ENCODE measurements around the gene CMPK1.

CMPK1 gene

DNA sequence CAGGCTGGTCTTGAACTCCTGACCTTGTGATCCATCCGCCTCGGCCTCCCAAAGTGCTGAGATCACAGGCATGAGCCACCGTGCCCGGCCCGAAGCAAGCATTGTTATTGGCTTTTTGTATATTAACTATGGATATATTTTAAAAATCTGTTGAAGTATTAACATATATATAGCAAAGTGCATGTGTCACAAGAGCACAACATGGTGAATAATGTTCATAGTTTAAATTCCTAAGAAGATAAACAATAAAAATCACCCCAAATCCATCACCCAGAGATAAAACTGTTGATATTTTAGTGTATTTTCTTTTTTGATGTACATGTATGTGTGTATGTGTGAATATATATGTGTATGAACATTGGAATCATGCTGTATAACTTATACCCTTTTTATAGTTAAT lies 73.4 kb downstream of the CMPK1 start:
- TF ChIP-seq, protein P1, sequence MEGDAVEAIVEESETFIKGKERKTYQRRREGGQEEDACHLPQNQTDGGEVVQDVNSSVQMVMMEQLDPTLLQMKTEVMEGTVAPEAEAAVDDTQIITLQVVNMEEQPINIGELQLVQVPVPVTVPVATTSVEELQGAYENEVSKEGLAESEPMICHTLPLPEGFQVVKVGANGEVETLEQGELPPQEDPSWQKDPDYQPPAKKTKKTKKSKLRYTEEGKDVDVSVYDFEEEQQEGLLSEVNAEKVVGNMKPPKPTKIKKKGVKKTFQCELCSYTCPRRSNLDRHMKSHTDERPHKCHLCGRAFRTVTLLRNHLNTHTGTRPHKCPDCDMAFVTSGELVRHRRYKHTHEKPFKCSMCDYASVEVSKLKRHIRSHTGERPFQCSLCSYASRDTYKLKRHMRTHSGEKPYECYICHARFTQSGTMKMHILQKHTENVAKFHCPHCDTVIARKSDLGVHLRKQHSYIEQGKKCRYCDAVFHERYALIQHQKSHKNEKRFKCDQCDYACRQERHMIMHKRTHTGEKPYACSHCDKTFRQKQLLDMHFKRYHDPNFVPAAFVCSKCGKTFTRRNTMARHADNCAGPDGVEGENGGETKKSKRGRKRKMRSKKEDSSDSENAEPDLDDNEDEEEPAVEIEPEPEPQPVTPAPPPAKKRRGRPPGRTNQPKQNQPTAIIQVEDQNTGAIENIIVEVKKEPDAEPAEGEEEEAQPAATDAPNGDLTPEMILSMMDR (conservative IDR thresholded peaks at IDR 0.05; ENCODE audit: low read depth, low read length): no peak
- no peak overlapping the region for H3K4me3 ChIP-seq (ENCODE audit: low read length)
- DNase-seq (ENCODE audit: low read depth): no peak

DNA sequence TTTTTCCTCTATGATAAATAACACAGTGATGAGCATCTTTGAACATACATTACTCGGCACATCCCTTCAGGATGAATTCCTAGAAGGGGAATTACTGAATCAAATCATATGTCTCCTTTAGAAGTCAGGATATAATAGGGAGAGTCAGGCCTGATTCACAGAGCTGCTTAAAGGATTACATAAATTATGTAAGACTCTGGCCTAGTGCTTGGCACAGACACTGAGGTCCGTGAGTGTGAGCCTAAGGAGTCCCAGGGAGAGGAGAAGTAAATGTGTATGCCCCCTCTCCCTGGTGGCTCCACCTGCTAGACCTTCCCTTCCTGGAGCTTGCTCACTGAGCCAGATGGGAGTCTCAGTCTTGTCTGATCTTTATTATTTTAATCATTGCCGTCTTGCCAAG lies 73.9 kb downstream of the CMPK1 start:
- TF ChIP-seq, protein P1 (conservative IDR thresholded peaks at IDR 0.05; ENCODE audit: low read depth, low read length): no peak
- DNase-seq (ENCODE audit: low read depth): peak; percentile 49
- H3K4me3 ChIP-seq (ENCODE audit: low read length): no peak overlapping the region

DNA sequence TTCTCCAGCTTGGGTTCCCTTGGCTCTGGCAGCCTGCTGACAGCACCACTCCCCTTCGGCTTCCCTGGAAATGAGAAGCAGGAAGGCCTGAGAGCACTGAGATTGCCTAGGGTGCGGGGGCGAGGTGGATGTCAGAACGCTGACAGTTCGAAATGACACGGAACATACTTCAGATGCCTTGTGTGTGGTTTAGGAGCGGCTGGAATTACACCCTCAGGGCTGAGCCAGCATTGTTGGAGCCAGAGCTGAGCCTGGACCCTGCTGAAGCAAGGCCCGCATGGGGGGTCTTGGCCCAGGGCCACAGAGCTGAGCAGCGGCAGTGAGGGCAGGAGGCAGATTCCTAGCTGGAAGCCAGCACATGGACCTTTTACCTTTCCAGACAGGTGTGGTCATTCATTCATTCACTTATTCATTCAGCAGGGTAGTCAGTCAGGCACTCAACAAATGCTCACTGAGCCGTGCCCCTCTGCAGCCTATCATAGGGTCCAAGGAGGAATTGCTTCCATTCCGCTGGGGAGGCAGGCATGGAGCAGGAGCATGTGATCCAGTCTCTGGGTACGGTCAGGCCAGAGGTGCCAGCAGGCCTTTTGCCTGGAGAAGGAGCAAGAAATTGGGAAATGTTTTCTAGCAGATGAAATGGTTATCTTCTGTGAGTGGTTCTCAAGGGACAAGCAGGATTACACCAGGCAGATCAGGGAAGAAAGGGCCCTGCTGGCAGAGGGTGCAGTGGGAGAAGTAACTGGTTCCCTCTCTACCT lies 75.9 kb downstream of the CMPK1 start:
- TF ChIP-seq, protein P1 (conservative IDR thresholded peaks at IDR 0.05; ENCODE audit: low read depth, low read length): no peak
- H3K4me3 ChIP-seq (ENCODE audit: low read length): no peak overlapping the region
- DNase-seq (ENCODE audit: low read depth): peak; percentile 18

DNA sequence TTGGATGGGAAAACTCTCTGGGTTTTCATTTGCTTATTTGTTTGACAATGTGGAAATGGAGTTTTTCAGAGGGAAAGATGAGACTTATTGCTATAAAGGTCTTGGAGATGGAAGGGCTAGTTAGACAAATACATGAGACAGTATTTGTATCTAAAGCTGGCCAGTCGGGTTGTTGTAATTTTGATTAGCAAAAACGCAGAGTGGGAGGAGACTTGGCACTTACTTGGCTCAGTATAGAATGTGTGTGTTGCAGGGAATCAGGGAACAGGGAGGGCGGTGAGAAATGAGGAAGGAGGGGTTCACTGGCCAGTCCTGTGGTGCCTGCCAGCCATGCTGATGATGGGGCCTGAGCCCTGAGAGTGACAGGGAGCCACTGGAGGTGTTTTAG lies 76.5 kb downstream of the CMPK1 start:
- TF ChIP-seq, protein P1 (conservative IDR thresholded peaks at IDR 0.05; ENCODE audit: low read depth, low read length): no peak
- DNase-seq (ENCODE audit: low read depth): no peak

DNA sequence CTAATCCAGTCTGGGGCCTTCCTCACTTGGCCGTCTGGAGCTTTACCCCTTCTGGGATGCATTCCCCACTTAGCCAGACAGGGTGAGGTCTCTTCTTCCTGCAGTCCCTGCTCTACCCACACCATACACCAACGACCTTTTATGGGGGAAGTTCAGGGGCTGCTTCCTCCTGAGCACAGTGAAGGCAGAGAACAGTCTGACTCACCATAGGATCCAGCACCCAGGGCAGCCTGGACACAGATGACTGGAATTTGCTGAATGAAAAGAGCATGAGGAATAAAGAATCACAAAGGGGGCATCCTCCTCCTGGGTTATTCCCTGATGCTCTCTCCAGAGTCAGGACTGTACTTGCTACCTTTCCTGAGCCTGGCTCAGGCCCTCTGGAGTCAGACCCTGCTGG lies 77.8 kb downstream of the CMPK1 start:
- TF ChIP-seq, protein P1 (conservative IDR thresholded peaks at IDR 0.05; ENCODE audit: low read depth, low read length): no peak
- DNase-seq (ENCODE audit: low read depth): no peak
- H3K4me3 ChIP-seq (ENCODE audit: low read length): no peak overlapping the region

More for the DNA sequence above, 76.5 kb downstream of the CMPK1 start:
- H3K4me3 ChIP-seq (ENCODE audit: low read length): no peak overlapping the region

DNA sequence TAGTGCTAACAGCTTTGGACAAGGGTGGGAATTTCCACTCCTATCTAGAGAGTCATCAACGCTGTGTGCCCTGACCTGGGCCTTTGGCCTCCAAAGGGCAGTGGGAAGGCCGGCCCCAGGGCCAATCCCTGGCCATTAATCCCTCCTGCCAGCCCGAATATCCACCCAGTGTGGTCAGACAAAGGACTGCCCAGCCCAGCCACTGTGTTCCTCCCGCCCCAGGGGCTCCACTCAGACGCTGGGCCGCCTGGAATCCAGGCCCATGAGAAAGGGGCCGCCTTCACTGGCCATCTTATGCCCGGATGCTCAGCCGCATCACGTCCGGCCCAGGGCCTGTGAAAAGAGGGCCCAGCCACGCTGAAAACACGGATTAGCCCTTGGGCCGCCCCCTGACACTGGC lies 78.8 kb downstream of the CMPK1 start:
- TF ChIP-seq, protein P1 (conservative IDR thresholded peaks at IDR 0.05; ENCODE audit: low read depth, low read length): no peak
- H3K4me3 ChIP-seq (ENCODE audit: low read length): no peak overlapping the region
- DNase-seq (ENCODE audit: low read depth): no peak

DNA sequence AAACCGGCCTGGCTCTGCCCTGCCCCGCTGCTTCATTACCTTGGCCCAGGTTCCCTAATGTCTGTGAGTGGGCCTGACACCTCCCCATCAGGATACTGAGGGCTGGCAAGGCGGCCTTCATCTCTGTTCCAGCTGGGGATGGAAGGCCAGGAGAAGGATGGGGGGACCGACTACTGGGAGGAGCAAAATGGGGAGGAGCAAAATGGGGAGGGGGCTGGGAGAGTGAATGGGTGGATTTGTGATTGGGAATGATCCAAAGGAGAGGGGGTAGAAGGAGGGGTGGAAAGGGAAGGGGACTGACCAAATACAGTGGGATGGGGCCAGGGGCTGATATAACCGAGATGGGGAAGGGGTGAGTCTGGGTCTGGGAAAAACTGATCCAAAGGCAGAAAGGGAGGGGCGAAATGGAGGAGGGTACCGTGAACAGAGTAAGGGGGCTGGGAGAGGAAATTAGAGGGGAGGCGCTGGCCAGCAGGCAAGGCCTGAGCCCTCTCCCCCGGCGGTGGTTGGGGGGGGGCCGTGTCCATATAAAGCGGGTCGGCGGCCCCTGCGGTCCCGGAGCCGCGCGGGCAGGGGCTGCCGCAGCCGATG lies 82.2 kb downstream of the CMPK1 start, which contains the start of gene FOXE3:
FOXE3 (plus strand) TSS at position 558 of the 591 bp plus-strand sequence; CDS start at position 589, 31 bp downstream.
- no peak for DNase-seq (ENCODE audit: low read depth)
- TF ChIP-seq, protein P1 (conservative IDR thresholded peaks at IDR 0.05; ENCODE audit: low read depth, low read length): no peak
- H3K4me3 ChIP-seq (ENCODE audit: low read length): no peak within 1 kb of the TSS

Data from retinal pigment epithelial cell (primary cell).